Fibroblast of skin of back (primary cell): ENCODE data around the gene LHX4.

Source experiments
- DNase-seq: peaks from one replicate; pipeline ENCODE4 v3.0.0-alpha.2; 2013

The LHX4 gene

DNA sequence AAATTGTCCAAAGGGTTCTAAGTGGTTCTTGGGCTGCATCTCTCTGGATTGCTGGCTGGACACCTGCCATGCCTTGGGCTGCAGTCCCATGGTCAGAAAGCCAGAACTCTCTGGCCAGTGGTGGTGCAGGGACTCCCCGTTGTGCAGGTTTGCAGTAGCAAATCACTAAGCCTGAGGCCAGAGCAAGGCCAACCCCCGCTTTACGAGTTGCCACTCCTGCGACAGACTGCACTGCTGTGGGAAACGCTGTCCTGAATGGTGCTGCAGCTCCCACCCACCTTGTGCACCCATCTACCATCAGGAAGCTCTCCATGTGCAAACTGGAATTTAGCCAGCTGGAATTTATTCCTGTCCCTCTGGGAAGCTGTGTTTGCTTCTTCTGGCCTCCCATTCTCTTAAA lies 45.7 kb downstream of the LHX4 start:
- DNase-seq: no peak

DNA sequence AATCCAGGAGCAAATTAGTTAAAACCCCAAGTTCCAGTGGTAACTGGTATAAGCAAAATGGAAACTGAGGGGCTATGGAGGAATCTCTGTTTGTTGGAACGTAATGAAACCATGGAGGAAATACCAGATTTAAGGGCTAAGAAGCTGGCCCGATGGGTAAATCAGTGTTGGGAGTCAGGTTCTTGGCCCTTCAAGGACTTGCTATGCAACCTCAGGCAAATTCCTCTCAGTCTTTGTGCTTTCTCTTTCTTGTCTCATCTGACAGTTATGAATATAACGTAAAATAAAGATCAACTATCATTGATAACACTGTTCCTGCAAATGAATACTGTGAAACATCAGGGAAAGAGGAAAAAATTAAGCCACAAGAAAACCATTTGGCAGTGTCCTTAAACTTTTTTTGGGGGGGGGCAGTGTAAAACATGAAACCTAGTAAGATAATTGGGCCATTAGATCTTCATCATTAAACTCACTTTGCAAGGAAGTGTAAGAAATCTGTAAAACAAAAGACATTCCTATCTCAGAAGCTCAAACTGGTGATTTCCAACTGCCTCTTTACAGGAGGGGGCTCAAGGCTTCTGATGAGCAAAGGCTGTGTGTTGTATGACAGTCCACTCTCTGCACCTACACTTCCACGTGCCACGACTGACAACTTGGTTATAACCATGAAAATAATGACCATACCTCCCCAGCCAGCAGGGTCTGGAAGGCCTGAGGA lies 47.6 kb downstream of the LHX4 start:
- DNase-seq: no peak

- no peak for DNase-seq
Measured at GRCh38 chr1:180278194-180278515, 48.1 kb downstream of the LHX4 start.

GRCh38 chr1:180278596-180279395 lies 48.7 kb downstream of the LHX4 start:
- no peak for DNase-seq

GRCh38 chr1:180279651-180280050 lies 49.6 kb downstream of the LHX4 start:
- DNase-seq: no peak

- DNase-seq: no peak
Measured at GRCh38 chr1:180280617-180281016, 50.6 kb downstream of the LHX4 start.

- DNase-seq: no peak
Measured at GRCh38 chr1:180281490-180281889, 51.4 kb downstream of the LHX4 start.

- DNase-seq: no peak
Measured at GRCh38 chr1:180282401-180283044, 52.5 kb downstream of the LHX4 start.

DNA sequence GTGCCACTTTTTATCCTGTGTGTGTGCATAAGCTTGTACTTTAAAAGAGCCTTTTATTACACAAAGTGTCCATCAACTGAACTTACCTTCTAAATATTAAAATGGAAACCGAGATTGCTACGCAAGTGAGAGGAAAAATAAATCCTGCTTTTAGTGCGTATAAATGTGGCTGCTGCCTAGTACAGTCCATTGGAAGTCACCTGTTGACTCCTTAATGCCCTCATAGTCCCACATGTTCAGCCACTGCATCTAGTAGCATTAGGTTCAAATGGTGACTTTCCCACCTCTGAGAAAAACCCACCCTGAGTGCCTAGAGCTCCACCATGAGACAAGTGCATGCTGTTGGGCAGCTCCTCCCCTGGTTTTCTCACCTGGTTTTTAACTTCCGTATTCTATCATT lies 53.0 kb downstream of the LHX4 start:
- DNase-seq: no peak

DNA sequence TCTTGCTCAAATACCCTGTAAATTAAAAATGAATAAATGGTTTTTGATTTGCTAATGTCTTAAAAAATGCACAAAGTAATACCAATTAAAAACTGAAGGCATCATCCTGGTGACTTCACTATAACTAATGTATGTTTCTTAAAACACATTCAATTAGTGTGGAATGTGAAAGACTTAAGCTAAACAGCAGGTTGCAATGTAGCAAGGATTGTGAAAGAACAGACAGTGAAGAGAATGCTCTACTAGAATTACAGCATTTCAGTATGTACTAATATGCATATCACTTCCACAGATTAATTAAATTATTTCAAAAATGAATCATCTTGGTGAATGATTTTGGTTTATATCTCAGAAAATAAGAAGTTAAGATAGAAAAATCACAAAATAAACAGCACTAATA lies 56.4 kb downstream of the LHX4 start:
- DNase-seq: no peak

DNA sequence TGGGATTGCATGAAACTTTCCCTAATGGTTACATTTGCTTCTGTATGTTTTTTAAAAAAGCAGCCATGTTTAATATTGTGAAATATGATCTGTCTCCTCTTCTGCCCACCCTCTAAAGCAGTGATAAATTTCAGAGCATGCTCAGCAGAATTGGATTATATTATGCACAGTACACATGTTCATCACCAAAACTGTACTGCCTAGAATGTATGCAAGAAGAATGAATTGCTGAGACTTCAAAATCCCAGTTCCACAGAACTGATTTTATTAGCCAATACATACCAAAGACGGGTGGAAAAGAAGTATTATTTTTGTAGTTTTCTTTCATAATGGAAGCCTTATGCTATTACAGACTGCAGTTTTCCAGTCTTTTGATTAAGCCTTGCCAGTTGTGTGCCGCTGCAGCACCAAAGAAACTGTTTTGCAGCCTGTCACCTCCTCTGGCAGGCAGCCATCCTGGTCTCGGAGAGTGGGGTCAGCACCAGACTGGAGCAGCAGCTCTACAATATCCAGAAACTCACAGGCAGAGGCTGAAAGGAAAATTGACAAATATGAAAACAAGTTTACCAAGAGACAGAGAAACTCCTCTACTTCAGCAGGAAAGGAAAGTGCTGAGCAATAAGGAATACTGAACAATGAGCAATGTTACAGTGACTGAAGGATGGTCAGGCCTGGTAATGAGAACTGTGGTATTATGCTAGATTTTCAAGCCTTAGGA lies 58.1 kb downstream of the LHX4 start:
- no peak for DNase-seq

DNA sequence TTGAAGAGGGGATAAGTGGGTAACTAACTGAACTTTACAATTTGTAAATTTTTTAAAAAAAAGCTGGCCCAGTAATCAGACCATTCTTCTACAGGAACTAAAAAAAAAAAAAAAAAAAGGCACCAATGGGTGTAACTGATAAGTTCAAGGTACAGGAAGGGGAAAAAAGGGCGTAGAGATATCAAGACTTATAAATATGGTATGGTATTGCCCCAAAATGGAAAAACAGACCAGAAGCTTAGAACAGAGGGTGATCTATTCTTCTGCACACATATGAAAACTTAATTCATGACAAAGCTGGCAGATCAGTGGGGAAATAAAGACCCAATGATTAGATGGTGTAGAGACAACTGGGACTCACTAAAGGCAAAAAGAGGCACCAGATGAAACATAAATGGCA lies 58.9 kb downstream of the LHX4 start:
- no peak for DNase-seq

DNA sequence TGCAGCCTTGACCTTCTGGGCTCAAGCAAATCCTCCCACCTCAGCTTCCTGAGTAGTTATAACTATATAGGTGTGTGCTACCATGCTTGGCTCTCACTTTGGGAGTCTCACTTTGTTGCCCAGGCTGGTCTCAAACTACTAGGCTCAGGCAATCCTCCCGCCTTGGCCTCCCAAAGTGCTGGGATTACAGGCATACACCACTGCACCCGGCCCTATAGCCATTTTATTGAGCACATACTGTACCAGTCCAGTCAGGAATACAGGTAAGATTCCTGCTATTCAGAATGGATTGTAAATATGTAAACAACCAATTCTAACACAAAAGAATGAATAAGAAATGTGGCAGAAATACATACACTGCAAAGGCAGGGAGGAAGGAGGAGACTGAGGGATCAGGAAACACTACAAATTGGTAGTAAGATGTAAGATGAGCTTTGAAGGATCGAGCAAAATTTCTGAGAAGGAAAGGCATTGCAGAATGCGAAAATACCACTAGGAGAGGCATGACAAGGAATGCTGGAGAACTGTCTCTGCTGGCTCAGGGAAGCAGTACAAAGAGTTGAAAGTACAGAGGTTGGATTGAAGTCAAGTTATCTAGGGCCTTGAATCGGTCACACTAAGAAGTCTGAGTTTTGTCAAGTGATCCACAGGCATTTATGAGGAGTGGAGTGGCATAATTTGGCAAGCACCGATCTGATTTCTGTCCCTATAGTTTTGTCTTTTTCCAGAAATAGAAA lies 60.4 kb downstream of the LHX4 start:
- DNase-seq: no peak

DNA sequence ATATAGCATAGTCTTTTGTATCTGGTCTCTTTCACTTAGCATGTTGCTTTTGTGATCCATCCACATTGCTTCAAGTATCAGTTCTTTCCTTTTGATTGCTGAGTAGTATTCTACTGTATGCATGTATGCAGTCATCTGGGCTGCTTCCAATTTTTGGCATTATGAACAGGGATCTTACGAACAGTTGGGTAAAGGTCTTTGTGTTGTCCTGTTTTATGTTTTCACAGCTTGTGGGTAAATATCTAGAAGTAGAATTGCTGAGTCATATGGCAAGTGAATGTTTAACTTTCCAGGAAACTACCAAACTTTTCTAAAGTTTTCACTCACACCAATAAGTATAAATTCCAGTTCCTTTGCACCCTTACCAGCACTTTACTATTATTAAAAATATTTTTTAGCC lies 60.9 kb downstream of the LHX4 start:
- no peak for DNase-seq

GRCh38 chr1:180294711-180295110 lies 64.6 kb downstream of the LHX4 start:
- no peak for DNase-seq

DNA sequence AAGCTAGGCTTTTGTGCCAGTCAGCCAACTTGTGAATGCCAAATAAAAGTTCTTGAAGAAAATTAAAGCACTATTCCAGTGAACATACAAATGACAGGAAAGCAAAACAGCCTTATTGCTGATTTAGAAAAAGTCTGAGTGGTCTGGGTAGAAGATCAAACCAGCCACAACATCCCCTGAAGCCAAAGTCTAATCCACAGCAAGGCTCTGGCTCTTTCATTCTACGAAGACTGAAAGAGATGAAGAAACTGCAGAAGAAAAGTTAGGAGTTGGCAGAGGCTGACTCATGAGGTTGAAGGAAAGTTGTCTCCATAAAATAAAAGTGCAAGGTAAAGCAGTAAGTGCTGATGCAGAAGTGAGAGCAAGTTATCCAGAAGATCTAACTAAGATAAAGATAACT lies 65.9 kb downstream of the LHX4 start:
- no peak for DNase-seq

DNA sequence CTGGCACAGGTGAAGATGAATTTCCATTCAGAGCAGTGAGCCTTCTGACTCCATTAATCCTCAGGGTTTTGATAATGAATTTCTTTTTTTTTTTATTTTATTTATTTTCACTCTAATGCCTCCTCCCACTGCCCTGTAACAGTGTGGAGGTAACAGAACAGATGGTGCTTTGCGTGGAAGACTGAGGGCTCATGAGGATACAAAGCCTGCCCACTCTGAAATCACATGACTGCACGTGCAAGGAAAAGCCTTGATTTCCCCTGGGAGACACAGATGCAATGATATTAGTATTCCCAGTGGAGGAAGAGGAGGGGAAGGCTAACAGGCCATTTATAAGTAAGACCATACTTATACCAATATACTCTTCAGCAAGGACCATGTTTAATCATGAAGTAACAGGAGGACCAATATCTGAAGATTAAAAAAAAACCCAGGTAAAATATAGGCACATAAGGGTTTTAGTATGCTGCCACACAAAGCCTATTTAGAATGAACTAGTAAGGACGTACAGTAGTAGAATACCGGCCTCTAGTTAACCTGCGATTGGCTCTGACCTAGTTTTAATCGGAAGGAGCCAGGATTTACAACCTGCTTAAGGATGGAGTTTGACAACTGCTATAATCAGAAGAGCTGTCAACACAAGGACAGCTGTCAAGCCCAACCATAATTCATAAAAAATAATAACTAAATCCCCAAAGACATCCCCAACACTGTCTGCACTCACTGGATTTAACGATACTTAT lies 69.6 kb downstream of the LHX4 start:
- DNase-seq: no peak

- peak; percentile 68 for DNase-seq
Measured at GRCh38 chr1:180301135-180301742, 71.2 kb downstream of the LHX4 start.

DNA sequence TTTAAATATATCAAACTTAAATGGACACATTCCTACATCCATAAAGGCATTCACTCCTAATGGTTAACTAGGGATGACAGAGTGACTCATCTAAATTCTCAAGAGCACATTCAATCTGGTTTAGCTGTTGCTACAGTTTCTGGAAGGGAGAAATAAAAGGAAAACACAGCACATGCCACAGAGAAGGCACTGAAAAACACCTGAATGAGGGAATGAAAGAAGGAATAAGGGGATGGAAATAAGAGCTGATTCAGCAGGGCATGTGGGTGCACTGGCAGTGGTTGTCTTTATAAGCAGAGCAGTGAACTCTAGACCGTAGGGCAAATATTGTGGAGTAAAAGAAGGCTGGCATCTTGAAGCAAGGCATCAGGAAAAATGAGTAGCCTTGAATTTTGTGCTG lies 79.3 kb downstream of the LHX4 start:
- DNase-seq: peak; percentile 82

GRCh38 chr1:180310095-180310494 lies 80.0 kb downstream of the LHX4 start:
- no peak for DNase-seq

DNA sequence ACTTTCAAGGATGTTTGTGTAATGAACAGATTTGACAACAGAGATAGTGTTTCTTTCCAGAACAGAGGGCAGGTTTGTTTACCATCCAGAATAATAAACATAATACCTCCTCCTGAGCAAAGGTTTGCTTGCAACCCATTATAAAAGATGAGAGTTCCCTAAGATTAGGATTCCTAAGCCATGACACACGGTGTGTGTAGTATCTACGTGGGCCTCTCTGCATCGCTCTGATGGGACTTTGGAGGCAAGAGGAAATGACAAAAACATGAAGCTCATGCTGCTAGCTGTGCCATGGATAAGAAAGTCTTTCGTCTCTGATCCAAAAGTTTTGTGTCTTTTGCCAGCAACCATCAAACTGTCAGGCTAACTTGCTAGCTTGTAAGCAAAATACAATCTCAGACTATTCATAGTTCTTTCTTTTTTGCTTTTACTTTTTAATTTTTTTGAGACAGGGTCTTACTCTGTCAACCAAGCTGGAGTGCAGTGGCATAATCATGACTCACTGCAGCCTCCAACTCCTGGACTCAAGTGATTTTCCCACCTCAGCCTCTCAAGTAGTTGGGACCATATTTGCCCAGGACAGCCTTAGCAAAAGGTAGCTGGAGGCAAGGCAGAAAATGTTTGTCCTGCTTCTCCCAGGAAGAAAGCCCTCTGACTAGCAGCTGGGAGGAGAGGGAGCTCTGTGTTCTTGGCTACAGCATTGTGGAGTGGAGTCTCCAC lies 81.1 kb downstream of the LHX4 start:
- DNase-seq: peak; percentile 65
